SK-N-MC (cell line): Measurements from ENCODE around the gene FAM13A.

Source experiments
- FOXP2 ChIP-seq: optimal IDR thresholded peaks from 2 replicates; pipeline ENCODE3; 2011; ENCODE audit warnings: mild to moderate bottlenecking, moderate library complexity; ENCODE audit not compliant: insufficient read depth; ENCODE audit errors: extremely low read length, control extremely low read depth
- POLR2AphosphoS5 ChIP-seq: IDR thresholded peaks from 2 replicates; pipeline ENCODE4 v1.6.1; 2012; ENCODE audit warnings: mild to moderate bottlenecking, low read depth, low read length, borderline replicate concordance

- TF ChIP-seq POLR2AphosphoS5 (no peak), FOXP2 (no peak)
Observed at GRCh38 chr4:88812420-88812819, 244.6 kb downstream of the FAM13A start.
